HepG2 (cell line): Measurements from ENCODE around the gene MRPL34. TPM values are rescaled to one million over a fixed set of nuclear protein-coding genes. Genes with fewer than 3 reads are reported as not detected.

ENCODE experiments used
- CAMTA2 ChIP-seq: sonication (generic); formaldehyde crosslinking; IDR thresholded peaks from 2 replicates; pipeline ENCODE4 v1.4.0; 2020; ENCODE audit warnings: mild to moderate bottlenecking, missing genetic modification reagents, borderline replicate concordance
- GMEB2 ChIP-seq: IDR thresholded peaks from 2 replicates; pipeline ENCODE4 v1.6.1; 2016; ENCODE audit warnings: missing biosample characterization, missing genetic modification reagents, low read depth
- GRHL1 ChIP-seq: sonication (generic); formaldehyde crosslinking; conservative IDR thresholded peaks from 2 replicates; pipeline ENCODE4 v1.8.0; 2022; ENCODE audit warnings: missing genetic modification reagents
- ISL2 ChIP-seq: sonication (generic); formaldehyde crosslinking; IDR thresholded peaks from 2 replicates; pipeline ENCODE4 v1.5.0; 2020; ENCODE audit warnings: missing genetic modification reagents
- KDM2A ChIP-seq: sonication (generic); formaldehyde crosslinking; IDR thresholded peaks from 2 replicates; pipeline ENCODE4 v1.4.0; 2020; ENCODE audit warnings: low read depth, missing genetic modification reagents, borderline replicate concordance
- KLF11 ChIP-seq: IDR thresholded peaks from 2 replicates; pipeline ENCODE4 v1.6.1; 2016; ENCODE audit warnings: missing compliant biosample characterization
- MAF1 ChIP-seq: sonication (generic); formaldehyde crosslinking; IDR thresholded peaks from 2 replicates; pipeline ENCODE4 v1.5.0; 2020; ENCODE audit warnings: missing genetic modification reagents, borderline replicate concordance
- MAX ChIP-seq: IDR thresholded peaks from 2 replicates; pipeline ENCODE4 v1.6.1; 2012; ENCODE audit warnings: inconsistent platforms
- NFYB ChIP-seq: sonication (generic); formaldehyde crosslinking; IDR thresholded peaks from 2 replicates; pipeline ENCODE4 v1.4.0; 2020; ENCODE audit warnings: missing genetic modification reagents
- REPIN1 ChIP-seq: sonication (generic); formaldehyde crosslinking; IDR thresholded peaks from 2 replicates; pipeline ENCODE4 v1.8.0; 2022; ENCODE audit warnings: missing genetic modification reagents, low read depth, mild to moderate bottlenecking, borderline replicate concordance
- RERE ChIP-seq: IDR thresholded peaks from 2 replicates; pipeline ENCODE4 v1.6.1; 2016; ENCODE audit warnings: low read depth, missing genetic modification reagents, missing compliant biosample characterization
- RNF2 ChIP-seq: fragments of 450-650 bp; conservative IDR thresholded peaks from 2 replicates; pipeline ENCODE4 v1.6.1; 2016; ENCODE audit warnings: low read depth
- ZNF264 ChIP-seq: sonication (generic); formaldehyde crosslinking; IDR thresholded peaks from 2 replicates; pipeline ENCODE4 v1.4.0; 2020; ENCODE audit warnings: missing genetic modification reagents
- ZNF30 ChIP-seq: sonication (generic); formaldehyde crosslinking; IDR thresholded peaks from 2 replicates; pipeline ENCODE4 v1.5.0; 2020; ENCODE audit warnings: mild to moderate bottlenecking, missing genetic modification reagents
- ZNF431 ChIP-seq: sonication (generic); formaldehyde crosslinking; IDR thresholded peaks from 2 replicates; pipeline ENCODE4 v1.9.0; 2022; ENCODE audit warnings: missing genetic modification reagents, low read depth, mild to moderate bottlenecking, borderline replicate concordance
- ZNF512 ChIP-seq: sonication (generic); formaldehyde crosslinking; IDR thresholded peaks from 2 replicates; pipeline ENCODE4 v1.4.0; 2020; ENCODE audit warnings: mild to moderate bottlenecking, missing genetic modification reagents
- ZNF614 ChIP-seq: IDR thresholded peaks from 2 replicates; pipeline ENCODE4 v1.6.1; 2018; ENCODE audit warnings: missing biosample characterization, missing genetic modification reagents, inconsistent platforms, borderline replicate concordance
- ZNF749 ChIP-seq: sonication (generic); formaldehyde crosslinking; IDR thresholded peaks from 2 replicates; pipeline ENCODE4 v1.8.0; 2022; ENCODE audit warnings: mild to moderate bottlenecking, missing genetic modification reagents, moderate library complexity, borderline replicate concordance
- polyA plus RNA-seq, 8 experiments: library from polyadenylated mRNA; depleted of rRNA in 3 of 8; stranded (reverse) in 7 of 8; unstranded in 1 of 8; fragments of >200 nt; fragmentation: Illumina TruSeq in 4 of 8; extraction: Trizol in 4 of 8; gene quantifications; 2 replicates each; pipeline versions ENCODE4 v1.2.1 to v1.2.3, GENCODE V29; 2011 to 2016; ENCODE audit warnings: low read depth in 4 of 8, missing spikeins in 1 of 8, mixed read lengths in 1 of 8; ENCODE audit not compliant: insufficient read depth in 1 of 8
- total RNA-seq, 5 experiments: library from RNA; depleted of rRNA; stranded (reverse); fragments of >200 nt; fragmentation: Illumina TruSeq; extraction: Trizol; gene quantifications; 2 replicates each; pipeline ENCODE4 v1.2.3, GENCODE V29; 2016; ENCODE audit warnings: low read depth in 1 of 5

The MRPL34 gene
- total and polyA plus RNA-seq, 2 of the 13 experiments (the other 11 are each of a cell fraction or from before 2014, with no cell fraction given), result 74.0 to 77.3 TPM

- no peak for TF ChIP-seq GRHL1 (CRISPR knock-in tag)
- no peak for TF ChIP-seq ZNF431
- peak; percentile 90 for TF ChIP-seq NFYB (CRISPR knock-in tag)
- TF ChIP-seq GMEB2 (CRISPR knock-in tag), result no peak
- TF ChIP-seq ZNF512, result no peak
- TF ChIP-seq MAX, result peak; percentile 26; the same call in 1 of the 2 replicates
- no peak for TF ChIP-seq REPIN1 (CRISPR knock-in tag)
- TF ChIP-seq ZNF264 (CRISPR knock-in tag), result no peak
- no peak for TF ChIP-seq ZNF30
- TF ChIP-seq ISL2, result no peak; the same call in 1 of the 2 replicates
- TF ChIP-seq KDM2A (CRISPR knock-in tag), result peak; percentile 67; the same call in 1 of the 2 replicates
- TF ChIP-seq ZNF614 (CRISPR knock-in tag), result no peak
- TF ChIP-seq ZNF749, result no peak
- no peak for TF ChIP-seq CAMTA2 (CRISPR knock-in tag)
- no peak for TF ChIP-seq RNF2
- TF ChIP-seq RERE (CRISPR knock-in tag), result no peak
- TF ChIP-seq KLF11 (CRISPR knock-in tag), result peak; percentile 55; the same call in 1 of the 2 replicates
- no peak for TF ChIP-seq MAF1 (CRISPR knock-in tag)
These were observed 38.5 kb upstream of the MRPL34 start, which contains the start of gene BABAM1 (continued) for GRCh38 chr19:17266975-17267788.
